ENCODE data around the gene PKMYT1.

PKMYT1 gene

DNA sequence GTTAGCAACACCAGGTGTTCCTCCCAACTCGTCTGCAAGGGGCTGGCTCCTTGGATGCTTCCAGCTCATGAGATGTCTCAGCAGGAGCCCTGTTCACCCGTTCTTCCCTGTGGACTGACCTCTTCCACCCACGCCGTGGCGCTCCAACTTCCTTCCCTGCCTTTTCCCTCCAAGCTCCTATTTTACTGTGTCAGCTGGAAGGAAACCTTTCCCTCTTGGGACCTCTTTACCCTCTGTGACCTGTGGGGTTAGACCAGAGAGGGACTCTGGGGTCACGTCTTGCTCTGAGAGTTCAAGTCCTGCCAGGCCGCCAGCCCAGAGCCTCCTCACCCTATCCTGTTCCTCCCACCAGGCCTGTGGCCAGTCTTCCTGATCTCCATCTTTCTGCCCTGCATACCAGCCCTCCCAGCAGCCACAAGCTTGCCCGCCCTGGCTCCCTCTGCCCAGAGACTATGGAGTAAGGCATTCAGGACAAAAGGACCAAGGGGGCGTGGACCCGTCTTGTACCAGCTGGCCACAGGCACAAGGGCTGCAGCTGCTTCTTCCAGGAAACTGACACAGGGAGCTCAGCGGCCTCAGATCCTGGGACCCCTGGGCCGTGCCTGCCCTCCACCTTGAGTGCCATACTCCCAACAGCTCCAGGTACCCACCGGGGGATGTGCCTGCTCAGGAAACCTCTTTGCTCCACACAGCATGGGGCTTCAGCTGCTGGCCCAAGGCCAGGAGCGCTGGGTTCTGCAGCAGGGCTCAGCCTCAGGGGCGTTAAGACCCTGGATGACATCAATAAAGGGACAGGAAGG is 8.1 kb downstream of the PKMYT1 start:
- no peak for DNase-seq

GRCh38 chr16:2971134-2971984 is 8.9 kb downstream of the PKMYT1 start:
- DNase-seq = no peak

- DNase-seq = no peak
These were observed 9.7 kb downstream of the PKMYT1 start for GRCh38 chr16:2970563-2970962.

DNA sequence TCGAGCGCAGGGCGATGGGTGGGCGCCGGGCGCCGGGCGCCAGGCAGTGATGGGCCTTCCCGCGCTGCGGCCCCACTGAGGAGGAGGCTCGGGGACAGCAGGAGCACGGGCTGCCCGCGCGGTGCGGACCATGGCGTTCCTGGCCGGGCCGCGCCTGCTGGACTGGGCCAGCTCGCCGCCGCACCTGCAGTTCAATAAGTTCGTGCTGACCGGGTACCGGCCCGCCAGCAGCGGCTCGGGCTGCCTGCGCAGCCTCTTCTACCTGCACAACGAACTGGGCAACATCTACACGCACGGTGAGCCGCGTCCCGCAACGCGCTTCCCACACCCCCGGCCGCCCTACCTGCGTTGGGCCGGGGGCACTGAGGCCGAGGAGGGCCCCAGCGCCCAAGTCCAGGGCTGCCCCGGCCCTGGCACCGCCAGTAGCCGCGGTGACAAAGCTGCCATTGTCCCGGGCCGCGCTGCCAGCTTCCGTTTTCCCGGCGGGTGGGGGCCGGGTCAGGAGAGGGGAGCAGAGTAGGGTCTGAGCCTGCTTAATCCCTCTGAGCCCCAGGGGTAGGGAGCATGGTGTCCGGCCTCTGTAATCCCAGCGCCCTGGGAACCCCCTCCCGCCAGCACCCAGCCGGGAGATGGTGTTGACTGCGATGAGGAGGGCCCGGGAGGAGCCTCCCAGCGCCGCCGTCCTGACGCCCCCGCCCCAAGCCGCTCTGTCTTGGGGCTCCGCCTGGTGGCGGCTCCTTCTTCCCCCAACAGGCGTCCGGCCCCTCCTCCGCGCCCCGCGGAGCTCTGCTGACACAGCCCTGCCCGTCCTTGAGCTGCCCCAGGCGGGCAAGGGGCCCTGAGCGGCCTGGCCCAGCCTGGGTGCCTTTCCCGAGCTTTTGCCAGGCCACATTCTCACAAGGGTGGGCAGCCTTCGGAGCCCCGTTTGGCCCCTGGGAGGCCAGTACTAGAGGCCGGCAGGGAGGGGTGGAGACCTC is 10.4 kb downstream of the PKMYT1 start:
- DNase-seq = peak; percentile 23

GRCh38 chr16:2968738-2969544 is 11.3 kb downstream of the PKMYT1 start, which contains the start of gene PAQR4:
TSS of gene PAQR4 (plus strand) at chr16:2969348. CDS start at chr16:2969675, 327 bp downstream.
- DNase-seq = peak; percentile 54

GRCh38 chr16:2968368-2968737 is 11.9 kb downstream of the PKMYT1 start:
- no peak for DNase-seq

- DNase-seq = no peak
These were observed 12.5 kb downstream of the PKMYT1 start for GRCh38 chr16:2967721-2968161.

DNA sequence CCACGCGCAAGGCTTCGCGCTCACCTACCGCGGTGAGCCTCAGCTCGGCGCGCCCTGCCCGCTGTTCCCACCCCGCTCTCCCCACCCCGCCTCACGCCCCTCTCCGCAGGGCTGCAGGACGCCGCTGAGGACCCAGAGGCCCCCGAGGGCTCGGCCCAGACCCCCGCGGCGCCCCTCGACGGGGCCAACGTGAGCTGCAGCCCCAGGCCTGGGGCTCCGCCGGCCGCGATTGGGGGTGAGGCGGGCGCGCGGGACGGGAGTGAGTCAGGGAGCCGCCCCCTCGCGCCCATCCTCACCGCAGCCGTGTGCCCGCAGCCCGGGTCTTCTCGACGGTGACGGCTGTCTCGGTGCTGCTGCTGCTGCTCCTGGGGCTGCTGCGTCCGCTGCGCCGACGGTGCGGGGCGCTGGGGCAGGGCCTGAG is 13.0 kb downstream of the PKMYT1 start:
- no peak for DNase-seq

- no peak for DNase-seq
These were observed 13.4 kb downstream of the PKMYT1 start for GRCh38 chr16:2966808-2967191.

- DNase-seq = no peak
These were observed 14.0 kb downstream of the PKMYT1 start for GRCh38 chr16:2966043-2966807.

DNA sequence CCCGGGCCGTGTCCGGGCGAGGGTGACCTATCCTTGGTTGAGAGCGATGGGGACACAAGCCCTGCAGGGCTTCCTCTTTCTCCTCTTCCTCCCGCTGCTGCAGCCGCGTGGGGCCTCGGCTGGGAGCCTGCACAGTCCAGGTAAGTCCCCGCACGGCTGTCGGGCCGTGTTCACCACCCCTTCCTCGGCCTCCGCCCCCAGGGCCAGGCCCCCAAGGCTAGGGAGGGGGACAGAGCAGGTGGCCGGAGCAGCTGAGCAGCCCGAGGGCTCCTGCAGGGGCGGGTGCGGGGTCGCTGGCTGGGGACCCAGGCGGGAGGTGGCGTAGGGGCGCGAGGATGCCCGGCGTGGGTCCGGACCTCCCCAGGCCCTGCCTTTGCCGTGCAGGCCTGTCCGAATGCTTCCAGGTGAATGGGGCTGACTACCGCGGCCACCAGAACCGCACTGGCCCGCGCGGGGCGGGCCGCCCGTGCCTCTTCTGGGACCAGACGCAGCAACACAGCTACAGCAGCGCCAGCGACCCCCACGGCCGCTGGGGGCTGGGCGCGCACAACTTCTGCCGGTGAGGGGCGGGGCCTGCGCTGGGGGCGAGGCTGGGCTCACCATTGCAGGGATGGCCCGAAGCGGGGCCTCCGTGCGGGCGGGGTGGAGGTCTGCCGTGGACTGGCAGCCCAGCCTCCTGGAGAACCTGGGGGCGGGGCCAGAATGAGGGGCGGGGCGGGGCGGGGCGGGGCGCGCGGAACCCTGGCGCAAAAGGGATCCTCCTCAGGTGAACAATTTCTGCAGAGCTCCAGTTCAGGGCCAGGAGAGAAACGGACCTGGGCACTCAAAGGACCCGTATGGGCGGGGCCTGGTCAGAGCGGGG is 15.5 kb downstream of the PKMYT1 start:
- peak; percentile 59 for DNase-seq

- peak; percentile 26 for DNase-seq
These were observed 16.3 kb downstream of the PKMYT1 start, which contains the start of gene KREMEN2 for GRCh38 chr16:2963723-2964474. TSS of gene KREMEN2 (plus strand) at chr16:2964275. CDS start at chr16:2964521, 246 bp downstream.

- DNase-seq = peak; percentile 59
These were observed 17.0 kb downstream of the PKMYT1 start for GRCh38 chr16:2963074-2963722.

DNA sequence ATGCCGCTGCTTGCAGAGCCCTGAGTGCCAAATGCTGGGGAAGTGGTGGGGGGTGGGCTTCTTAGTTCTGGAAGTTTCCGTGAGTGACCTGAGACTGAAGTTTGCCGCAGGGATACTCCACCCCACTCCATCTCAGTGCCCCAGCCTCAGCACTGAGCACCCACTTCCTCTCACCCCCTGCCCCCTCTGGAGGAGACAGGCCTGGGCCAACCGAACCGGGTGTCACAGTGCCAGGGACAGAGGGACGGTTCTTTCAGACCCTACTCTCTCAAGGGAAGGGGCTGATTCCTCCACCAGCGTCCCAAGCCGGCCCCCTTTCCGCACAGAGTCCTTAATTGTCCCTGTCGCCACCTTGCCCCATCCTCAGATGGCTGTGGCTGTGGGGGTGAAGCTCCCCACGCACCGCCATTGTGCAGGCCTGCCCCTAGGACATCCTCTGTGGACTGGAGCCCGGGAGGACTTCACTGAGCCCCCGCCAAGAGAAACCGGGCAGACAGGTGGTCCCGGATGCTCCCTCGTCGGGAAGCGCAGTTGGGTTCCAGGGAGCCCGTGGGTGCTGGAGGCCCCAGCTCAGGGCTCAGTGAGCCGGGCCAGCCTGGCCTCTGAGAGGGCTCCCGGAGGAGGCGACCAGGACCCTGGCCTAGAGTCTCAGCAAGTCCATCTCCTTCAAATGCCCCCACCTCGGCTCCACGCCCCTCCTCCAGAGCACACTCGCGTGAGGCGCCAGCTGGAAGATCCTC is 17.7 kb downstream of the PKMYT1 start:
- DNase-seq = no peak

DNA sequence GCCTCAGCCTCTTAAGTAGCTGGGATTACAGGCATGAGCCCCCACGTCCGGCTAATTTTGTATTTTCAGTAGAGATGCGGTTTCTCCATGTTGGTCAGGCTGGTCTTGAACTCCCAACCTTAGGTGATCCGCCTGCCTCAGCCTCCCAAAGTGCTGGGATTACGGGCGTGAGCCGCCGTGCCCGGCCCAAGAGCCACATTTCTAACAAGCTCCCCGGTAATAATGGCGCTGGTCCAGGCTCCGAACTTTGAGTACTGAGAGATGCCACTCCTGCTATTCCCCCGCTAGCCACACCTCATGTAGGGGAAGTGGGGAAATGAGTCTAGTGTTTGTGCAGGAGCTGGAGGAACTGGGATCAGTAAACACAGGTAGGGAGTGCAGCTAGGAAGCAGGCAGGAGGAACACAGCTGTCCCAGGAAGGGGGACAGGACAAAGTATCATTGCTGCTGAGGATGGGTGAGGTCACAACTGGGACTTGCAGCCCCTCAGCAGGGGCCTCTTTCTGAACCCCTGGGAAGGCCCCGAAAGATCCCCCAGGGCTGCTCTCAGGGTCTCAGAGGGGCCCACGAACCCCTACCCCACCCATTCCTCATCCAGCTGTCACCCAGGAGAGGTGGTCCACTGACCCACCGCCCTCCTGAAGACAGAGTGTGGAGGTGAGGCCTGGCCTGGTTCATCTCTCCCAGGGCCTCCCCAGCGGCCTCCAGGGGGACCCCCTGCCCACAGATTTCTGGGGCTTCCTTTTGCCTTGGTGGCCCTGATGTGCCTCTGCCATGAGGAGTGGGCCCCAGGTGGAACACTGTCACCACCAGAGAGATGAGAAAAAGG is 19.8 kb downstream of the PKMYT1 start:
- DNase-seq = no peak

- no peak for DNase-seq
These were observed 21.0 kb downstream of the PKMYT1 start for GRCh38 chr16:2959206-2959605.

DNA sequence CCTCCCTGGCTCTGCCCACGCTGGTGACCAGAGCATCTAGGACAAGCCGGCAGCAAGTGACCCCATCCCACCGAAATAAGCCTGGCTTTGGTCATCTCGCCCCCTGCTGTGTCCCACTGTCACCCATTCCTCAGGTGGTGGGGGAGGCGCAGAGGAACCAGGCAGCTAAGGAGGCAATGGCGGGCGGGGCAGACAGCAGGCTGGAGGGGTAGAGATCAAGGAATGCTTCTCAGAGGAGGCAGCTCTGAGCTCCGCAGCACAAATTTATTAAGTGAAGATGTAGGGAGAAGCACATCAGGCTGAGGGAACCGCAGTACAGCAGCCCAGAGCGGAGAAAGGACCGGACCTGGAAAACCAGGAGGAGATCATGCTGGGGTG is 23.7 kb downstream of the PKMYT1 start:
- no peak for DNase-seq
